IgD-negative memory B cell (primary cell): ENCODE results near the gene CDRT4. TPM values are rescaled to one million over a fixed set of nuclear protein-coding genes. Genes with fewer than 3 reads are reported as not detected.

Experiments used
- H3K27ac Mint-ChIP-seq, 3 donors: one replicate each; pipeline ENCODE4 v1.8.0; 2020 to 2022; ENCODE audit warnings: mild to moderate bottlenecking in 3 of 3, mixed read lengths in 3 of 3, moderate library complexity in 1 of 3
- H3K27me3 Mint-ChIP-seq: one replicate; pipeline ENCODE4 v1.8.0; 2021; ENCODE audit warnings: mixed read lengths
- H3K36me3 Mint-ChIP-seq: one replicate; pipeline ENCODE4 v1.8.0; 2020; ENCODE audit warnings: mild to moderate bottlenecking, mixed read lengths
- H3K4me1 Mint-ChIP-seq, 3 donors: one replicate each; pipeline ENCODE4 v1.8.0; 2020 to 2022; ENCODE audit warnings: mixed read lengths in 3 of 3, mild to moderate bottlenecking in 1 of 3
- H3K4me3 Mint-ChIP-seq, 4 donors: one replicate each; pipeline ENCODE4 v1.8.0; 2020 to 2022; ENCODE audit warnings: mild to moderate bottlenecking in 4 of 4, mixed read lengths in 4 of 4, moderate library complexity in 3 of 4
- H3K9me3 Mint-ChIP-seq, 3 donors: one replicate each; pipeline ENCODE4 v1.8.0; 2020 to 2021; ENCODE audit warnings: mixed read lengths in 3 of 3, mild to moderate bottlenecking in 1 of 3
- polyA plus RNA-seq: library from polyadenylated mRNA; unstranded; fragments of 300-500 nt; fragmentation: Illumina TruSeq; gene quantifications from one replicate; pipeline ENCODE4 v1.2.3, GENCODE V29; 2021

CDRT4 gene
- polyA plus RNA-seq, 1 donor from 2014 or later = 0.50 TPM

- peaks cover 13% of the 10 kb centered on the region for H3K36me3 Mint-ChIP-seq
- no peaks in the 10 kb centered on the region for H3K27me3 Mint-ChIP-seq
- H3K9me3 Mint-ChIP-seq = peaks cover 0 to 10% (median 3%) of the 10 kb centered on the region in 3 donors
- H3K4me1 Mint-ChIP-seq = no peaks in the 10 kb centered on the region
- H3K4me3 Mint-ChIP-seq = no peak overlapping the region
- no peak overlapping the region for H3K27ac Mint-ChIP-seq
Measured at GRCh38 chr17:15456972-15457722, 10.3 kb downstream of the CDRT4 start.

- H3K9me3 Mint-ChIP-seq = peaks cover 0 to 10% (median 3%) of the 10 kb centered on the region in 3 donors
- H3K4me1 Mint-ChIP-seq = no peaks in the 10 kb centered on the region
- H3K27ac Mint-ChIP-seq = no peak overlapping the region
- peaks cover 13% of the 10 kb centered on the region for H3K36me3 Mint-ChIP-seq
- H3K4me3 Mint-ChIP-seq = no peak overlapping the region
- H3K27me3 Mint-ChIP-seq = no peaks in the 10 kb centered on the region
Measured at GRCh38 chr17:15456496-15456895, 10.9 kb downstream of the CDRT4 start.

- H3K4me3 Mint-ChIP-seq = no peak overlapping the region
- peaks cover 10% of the 10 kb centered on the region for H3K36me3 Mint-ChIP-seq
- H3K4me1 Mint-ChIP-seq = no peaks in the 10 kb centered on the region
- H3K9me3 Mint-ChIP-seq = peaks cover 0 to 10% (median 3%) of the 10 kb centered on the region in 3 donors
- H3K27ac Mint-ChIP-seq = no peak overlapping the region
- H3K27me3 Mint-ChIP-seq = no peaks in the 10 kb centered on the region
Measured at GRCh38 chr17:15454346-15454745, 13.1 kb downstream of the CDRT4 start.

GRCh38 chr17:15453782-15454181 is 13.6 kb downstream of the CDRT4 start:
- Mint-ChIP-seq H3K36me3 (peaks cover 10% of the 10 kb centered on the region), H3K27ac (no peak overlapping the region)

GRCh38 chr17:15453246-15453645 is 14.2 kb downstream of the CDRT4 start:
- no peaks in the 10 kb centered on the region for H3K27me3 Mint-ChIP-seq
- no peaks in the 10 kb centered on the region for H3K4me1 Mint-ChIP-seq
- no peak overlapping the region for H3K4me3 Mint-ChIP-seq
- H3K27ac Mint-ChIP-seq = no peak overlapping the region
- peaks cover 0 to 10% (median 3%) of the 10 kb centered on the region in 3 donors for H3K9me3 Mint-ChIP-seq
- peaks cover 10% of the 10 kb centered on the region for H3K36me3 Mint-ChIP-seq

More at GRCh38 chr17:15453782-15454181, 13.6 kb downstream of the CDRT4 start:
- peaks cover 0 to 10% (median 3%) of the 10 kb centered on the region in 3 donors for H3K9me3 Mint-ChIP-seq
- no peak overlapping the region for H3K4me3 Mint-ChIP-seq
- no peaks in the 10 kb centered on the region for H3K4me1 Mint-ChIP-seq
- no peaks in the 10 kb centered on the region for H3K27me3 Mint-ChIP-seq

GRCh38 chr17:15452746-15453145 is 14.7 kb downstream of the CDRT4 start:
- peaks cover 0 to 10% (median 3%) of the 10 kb centered on the region in 3 donors for H3K9me3 Mint-ChIP-seq
- H3K36me3 Mint-ChIP-seq = peaks cover 10% of the 10 kb centered on the region
- no peak overlapping the region for H3K27ac Mint-ChIP-seq
- H3K4me3 Mint-ChIP-seq = no peak overlapping the region
- no peaks in the 10 kb centered on the region for H3K4me1 Mint-ChIP-seq
- no peaks in the 10 kb centered on the region for H3K27me3 Mint-ChIP-seq

- H3K27ac Mint-ChIP-seq = no peak overlapping the region
- peaks cover 0 to 10% (median 3%) of the 10 kb centered on the region in 3 donors for H3K9me3 Mint-ChIP-seq
- H3K36me3 Mint-ChIP-seq = peaks cover 7% of the 10 kb centered on the region
- no peaks in the 10 kb centered on the region for H3K4me1 Mint-ChIP-seq
- no peaks in the 10 kb centered on the region for H3K27me3 Mint-ChIP-seq
- H3K4me3 Mint-ChIP-seq = no peak overlapping the region
Measured at GRCh38 chr17:15451680-15452079, 15.7 kb downstream of the CDRT4 start.

- H3K27me3 Mint-ChIP-seq = no peaks in the 10 kb centered on the region
- H3K27ac Mint-ChIP-seq = peak overlapping the region in 1 of 3 donors; percentile 60
- H3K9me3 Mint-ChIP-seq = no peaks in the 10 kb centered on the region
- H3K4me1 Mint-ChIP-seq = peaks cover 0 to 2% (median 0%) of the 10 kb centered on the region in 3 donors
- no peak overlapping the region for H3K4me3 Mint-ChIP-seq
- peaks cover 4% of the 10 kb centered on the region for H3K36me3 Mint-ChIP-seq
Measured at GRCh38 chr17:15448580-15448956, 18.9 kb downstream of the CDRT4 start.

- peaks cover 4% of the 10 kb centered on the region for H3K36me3 Mint-ChIP-seq
- H3K27me3 Mint-ChIP-seq = no peaks in the 10 kb centered on the region
- H3K27ac Mint-ChIP-seq = no peak overlapping the region
- no peak overlapping the region for H3K4me3 Mint-ChIP-seq
- H3K9me3 Mint-ChIP-seq = no peaks in the 10 kb centered on the region
- H3K4me1 Mint-ChIP-seq = peaks cover 0 to 2% (median 0%) of the 10 kb centered on the region in 3 donors
Measured at GRCh38 chr17:15447928-15448579, 19.4 kb downstream of the CDRT4 start.

GRCh38 chr17:15446036-15446435 is 21.4 kb downstream of the CDRT4 start:
- Mint-ChIP-seq H3K9me3 (no peaks in the 10 kb centered on the region), H3K27me3 (no peaks in the 10 kb centered on the region), H3K36me3 (peaks cover 4% of the 10 kb centered on the region), H3K27ac (no peak overlapping the region), H3K4me1 (peaks cover 0 to 2% (median 0%) of the 10 kb centered on the region in 3 donors), H3K4me3 (no peak overlapping the region)

GRCh38 chr17:15444805-15445204 is 22.6 kb downstream of the CDRT4 start:
- Mint-ChIP-seq H3K36me3 (peaks cover 4% of the 10 kb centered on the region), H3K27me3 (no peaks in the 10 kb centered on the region), H3K4me3 (no peak overlapping the region), H3K27ac (no peak overlapping the region), H3K4me1 (peaks cover 0 to 2% (median 0%) of the 10 kb centered on the region in 3 donors), H3K9me3 (peaks cover 0 to 1% (median 0%) of the 10 kb centered on the region in 3 donors)

GRCh38 chr17:15442311-15443180 is 24.9 kb downstream of the CDRT4 start:
- Mint-ChIP-seq H3K4me1 (peaks cover 0 to 2% (median 0%) of the 10 kb centered on the region in 3 donors), H3K9me3 (peaks cover 0 to 6% (median 3%) of the 10 kb centered on the region in 3 donors), H3K4me3 (no peak overlapping the region), H3K27me3 (no peaks in the 10 kb centered on the region), H3K36me3 (peaks cover 6% of the 10 kb centered on the region), H3K27ac (no peak overlapping the region)

- Mint-ChIP-seq H3K4me3 (no peak overlapping the region), H3K27me3 (no peaks in the 10 kb centered on the region), H3K9me3 (peaks cover 0 to 9% (median 3%) of the 10 kb centered on the region in 3 donors), H3K36me3 (peaks cover 9% of the 10 kb centered on the region), H3K4me1 (peaks cover 0 to 8% (median 6%) of the 10 kb centered on the region in 3 donors), H3K27ac (no peak overlapping the region)
Measured at GRCh38 chr17:15441315-15441714, 26.1 kb downstream of the CDRT4 start.

GRCh38 chr17:15440347-15440746 is 27.1 kb downstream of the CDRT4 start:
- Mint-ChIP-seq H3K36me3 (peaks cover 11% of the 10 kb centered on the region), H3K4me1 (peaks cover 0 to 6% (median 6%) of the 10 kb centered on the region in 3 donors), H3K27ac (no peak overlapping the region), H3K27me3 (no peaks in the 10 kb centered on the region), H3K4me3 (no peak overlapping the region), H3K9me3 (peaks cover 0 to 11% (median 5%) of the 10 kb centered on the region in 3 donors)
